Esophagus muscularis mucosa (tissue), 4 donors: ENCODE measurements around the gene OLFML2B. TPM values are rescaled to one million over a fixed set of nuclear protein-coding genes. Genes with fewer than 3 reads are reported as not detected.
"Not testable (repeated sequence)": the region's sequence is repeated elsewhere in the genome, so short reads cannot be mapped to it uniquely, and the experiment has no call there.

Source experiments
- DNase-seq: peaks from one replicate; pipeline ENCODE4 v3.0.0-alpha.2; 2017; ENCODE audit errors: extremely low spot score
- H3K27ac ChIP-seq, 4 donors: fragments of 200-600 bp; sonication (generic); replicated peaks in 1 of 4; 1 replicate in 3 of 4; 2 replicates in 1 of 4; pipeline ENCODE4 v1.5.1; 2016 to 2019; ENCODE audit warnings: mild to moderate bottlenecking in 1 of 4
- H3K27me3 ChIP-seq, 4 donors: fragments of 200-600 bp; sonication (generic); one replicate each; pipeline versions ENCODE4 v1.5.1 to v1.6.0; 2016 to 2019
- H3K36me3 ChIP-seq, 4 donors: fragments of 200-600 bp; sonication (generic); one replicate each; pipeline ENCODE4 v1.5.1; 2016 to 2019
- H3K4me1 ChIP-seq, 4 donors: fragments of 200-600 bp; sonication (generic); one replicate each; pipeline ENCODE4 v1.5.1; 2016 to 2019
- H3K4me3 ChIP-seq, 4 donors: fragments of 200-600 bp; sonication (generic); 1 replicate in 2 of 4; 2 replicates in 2 of 4; pipeline ENCODE4 v1.5.1; 2016 to 2019; ENCODE audit warnings: mild to moderate bottlenecking in 4 of 4, moderate library complexity in 1 of 4
- H3K9me3 ChIP-seq, 4 donors: fragments of 200-600 bp; sonication (generic); 1 replicate in 3 of 4; 2 replicates in 1 of 4; pipeline ENCODE4 v1.5.1; 2016 to 2019
- CTCF ChIP-seq, 3 experiments: fragments of 200-600 bp in 2 of 3; fragments of 450-650 bp in 1 of 3; sonication (generic) in 2 of 3; IDR thresholded peaks; one replicate each; pipeline ENCODE4 v1.5.1; 2017 to 2019; ENCODE audit warnings: antibody characterized with exemption in 3 of 3, mild to moderate bottlenecking in 2 of 3, moderate library complexity in 1 of 3
- EP300 ChIP-seq: sonication (generic); formaldehyde crosslinking; IDR thresholded peaks from one replicate; pipeline ENCODE4 v1.6.1; 2017; ENCODE audit warnings: antibody characterized with exemption
- POLR2A ChIP-seq: fragments of 450-650 bp; IDR thresholded peaks from one replicate; pipeline ENCODE4 v1.6.1; 2017; ENCODE audit warnings: antibody characterized with exemption, moderate library complexity, mild to moderate bottlenecking, low read depth
- POLR2AphosphoS5 ChIP-seq, 2 donors: sonication (generic); formaldehyde crosslinking; IDR thresholded peaks; one replicate each; pipeline ENCODE4 v1.6.1; 2017; ENCODE audit warnings: antibody characterized with exemption in 2 of 2
- WGBS: methylation state at CpG from one replicate; pipeline ENCODE4 v1.1.5; 2018; 5-methylcytosine and 5-hydroxymethylcytosine counted together
- intact Hi-C: fragments of 100-400 bp; cut with DNase I; formaldehyde crosslinking; loops from one replicate; pipeline ENCODE4 v1.15.1; 2023
- total RNA-seq, 4 donors: library from RNA; depleted of rRNA; stranded (reverse); fragments of >200 nt; gene quantifications; one replicate each; pipeline versions ENCODE4 v1.1.0 to v1.2.1, GENCODE V29; 2016

The OLFML2B gene
- total RNA-seq, 4 donors from 2014 or later = 1.2 to 6.7 (median 5.9) TPM

GRCh38 chr1:162055062-162055461 is 31.4 kb upstream of the OLFML2B start:
- no peak overlapping the region for H3K4me3 ChIP-seq

GRCh38 chr1:162053949-162054348 is 30.3 kb upstream of the OLFML2B start:
- H3K27me3 ChIP-seq, intact Hi-C loops, H3K36me3 ChIP-seq, DNase-seq, H3K4me3 ChIP-seq, H3K4me1 ChIP-seq, H3K9me3 ChIP-seq, H3K27ac ChIP-seq: not testable (repeated sequence)
- WGBS = 89% methylated on average over 3 of the region's 3 CpGs

More at GRCh38 chr1:162055062-162055461, 31.4 kb upstream of the OLFML2B start:
- DNase-seq = no peak
- 42% methylated on average over 3 of the region's 3 CpGs for WGBS
- Histone ChIP-seq H3K36me3 (no peaks in the 10 kb centered on the region), H3K27ac (no peak overlapping the region), H3K9me3 (no peaks in the 10 kb centered on the region), H3K4me1 (no peaks in the 10 kb centered on the region), H3K27me3 (no peaks in the 10 kb centered on the region)
- intact Hi-C loops = no loop called here
- TF ChIP-seq POLR2A = no peak
- no peak for TF ChIP-seq CTCF (IDR thresholded peaks at IDR 0.05)
- no peak for TF ChIP-seq EP300

GRCh38 chr1:162046921-162047320 is 23.3 kb upstream of the OLFML2B start:
- H3K9me3 ChIP-seq = no peaks in the 10 kb centered on the region
- no peak for DNase-seq
- TF ChIP-seq POLR2A (no peak), CTCF (IDR thresholded peaks at IDR 0.05) (no peak), POLR2AphosphoS5 (IDR thresholded peaks at IDR 0.05) (no peak), EP300 (no peak)
- intact Hi-C loops = no loop called here
- no peak overlapping the region for H3K4me3 ChIP-seq
- no peaks in the 10 kb centered on the region for H3K27me3 ChIP-seq
- no peaks in the 10 kb centered on the region for H3K4me1 ChIP-seq
- no peak overlapping the region for H3K27ac ChIP-seq
- H3K36me3 ChIP-seq = no peaks in the 10 kb centered on the region
- 61% methylated on average over 1 of the region's 1 CpG for WGBS

GRCh38 chr1:162042361-162042760 is 18.7 kb upstream of the OLFML2B start:
- intact Hi-C loops = no loop called here
- H3K4me1 ChIP-seq = no peaks in the 10 kb centered on the region
- DNase-seq = no peak
- H3K4me3 ChIP-seq = no peak overlapping the region
- no peak for TF ChIP-seq CTCF (IDR thresholded peaks at IDR 0.05)
- TF ChIP-seq POLR2AphosphoS5 (IDR thresholded peaks at IDR 0.05) = no peak
- no peak for TF ChIP-seq EP300
- no peak for TF ChIP-seq POLR2A
- H3K27ac ChIP-seq = no peak overlapping the region
- H3K36me3 ChIP-seq = no peaks in the 10 kb centered on the region
- 89% methylated on average over 1 of the region's 1 CpG for WGBS
- H3K9me3 ChIP-seq = no peaks in the 10 kb centered on the region
- no peaks in the 10 kb centered on the region for H3K27me3 ChIP-seq

GRCh38 chr1:162040657-162041056 is 17.0 kb upstream of the OLFML2B start:
- Histone ChIP-seq H3K9me3 (no peaks in the 10 kb centered on the region), H3K27ac (no peak overlapping the region), H3K4me3 (no peak overlapping the region), H3K27me3 (no peaks in the 10 kb centered on the region), H3K4me1 (peaks cover 0 to 8% (median 3%) of the 10 kb centered on the region in 4 donors), H3K36me3 (no peaks in the 10 kb centered on the region)
- DNase-seq = no peak
- intact Hi-C loops = no loop called here
- TF ChIP-seq POLR2AphosphoS5 (IDR thresholded peaks at IDR 0.05) = no peak
- no peak for TF ChIP-seq EP300
- no peak for TF ChIP-seq POLR2A
- peak in 1 of 3 experiments; percentile 13 for TF ChIP-seq CTCF (IDR thresholded peaks at IDR 0.05)
